Germinal center (tissue), 1 donor: ENCODE results near the gene AP2A2.
"Not testable (repeated sequence)": the region's sequence is repeated elsewhere in the genome, so short reads cannot be mapped to it uniquely, and the experiment has no call there.

Source experiments
- DNase-seq: peaks from one replicate; pipeline ENCODE4 v3.0.0; 2012; ENCODE audit warnings: mixed read lengths, low spot score

AP2A2 gene

GRCh38 chr11:954392-955153 lies 28.9 kb downstream of the AP2A2 start:
- DNase-seq, result no peak

GRCh38 chr11:955154-956063 lies 29.7 kb downstream of the AP2A2 start:
- DNase-seq, result no peak

- no peak for DNase-seq
Measured at GRCh38 chr11:957212-957920, 31.7 kb downstream of the AP2A2 start.

- DNase-seq, result no peak
Measured at GRCh38 chr11:958101-958500, 32.4 kb downstream of the AP2A2 start.

GRCh38 chr11:959027-959426 lies 33.4 kb downstream of the AP2A2 start:
- DNase-seq, result no peak

- DNase-seq, result no peak
Measured at GRCh38 chr11:959608-960007, 33.9 kb downstream of the AP2A2 start.

GRCh38 chr11:961310-961920 lies 35.7 kb downstream of the AP2A2 start:
- DNase-seq, result not testable (repeated sequence)

GRCh38 chr11:961921-962320 lies 36.3 kb downstream of the AP2A2 start:
- DNase-seq, result no peak

GRCh38 chr11:962688-963087 lies 37.0 kb downstream of the AP2A2 start:
- no peak for DNase-seq

- no peak for DNase-seq
Measured at GRCh38 chr11:963852-964251, 38.2 kb downstream of the AP2A2 start.

GRCh38 chr11:965206-965775 lies 39.6 kb downstream of the AP2A2 start:
- DNase-seq, result no peak

- no peak for DNase-seq
Measured at GRCh38 chr11:967995-968751, 42.5 kb downstream of the AP2A2 start.

GRCh38 chr11:968822-969221 lies 43.2 kb downstream of the AP2A2 start:
- DNase-seq, result no peak

GRCh38 chr11:969651-970205 lies 44.1 kb downstream of the AP2A2 start:
- DNase-seq, result no peak

GRCh38 chr11:970319-970871 lies 44.7 kb downstream of the AP2A2 start:
- DNase-seq, result no peak

- DNase-seq, result no peak
Measured at GRCh38 chr11:971092-971690, 45.5 kb downstream of the AP2A2 start.

- no peak for DNase-seq
Measured at GRCh38 chr11:971731-972365, 46.2 kb downstream of the AP2A2 start.

GRCh38 chr11:972523-973211 lies 47.0 kb downstream of the AP2A2 start:
- DNase-seq, result no peak

GRCh38 chr11:973237-973636 lies 47.6 kb downstream of the AP2A2 start:
- DNase-seq, result no peak
